ENCODE data around the gene SLC66A1. TPM values are rescaled to one million over a fixed set of nuclear protein-coding genes. Genes with fewer than 3 reads are reported as not detected.

SLC66A1 gene
- total and polyA plus RNA-seq, 4 experiments from 2014 or later: 3.0 to 10.2 (median 6.1) TPM

- intact Hi-C loops (cut with micrococcal nuclease): loop anchor here (5.0 kb wide), 1 partner anchor 176 kb away; the partner anchor contains the start of gene CAPZB
- H3K36me3 ChIP-seq (ENCODE audit: insufficient read depth, low read length): no peaks in the 10 kb centered on the region
- no peaks in the 10 kb centered on the region for H3K9me3 ChIP-seq (ENCODE audit: control insufficient read depth in 1 of 2, low read length in 2 of 2)
- DNase-seq: peak in 2 of 5 donors; percentile 29
- Mint-ChIP-seq H3K27ac (peak overlapping the region; percentile 14 to 91 (median 85)), H3K4me1 (peaks cover 28 to 54% (median 35%) of the 10 kb centered on the region in 4 donors), H3K9me3 (peaks cover 0 to 11% (median 0%) of the 10 kb centered on the region in 8 donors), H3K4me3 (peak overlapping the region; percentile 81 to 95 (median 90)), H3K36me3 (peaks cover 13 to 25% of the 10 kb centered on the region in 2 donors), H3K27me3 (no peaks in the 10 kb centered on the region)
- ChIA-PET POLR2A (ENCODE audit: partially characterized antibody) (interaction anchor here (0.6 to 1.1 kb wide), 3 partner anchors 17 to 397 kb away, joined by 3 to 4 read pairs (median 3); no protein-coding TSS in a partner anchor), CTCF (ENCODE audit: partially characterized antibody) (interaction anchor here (1.3 to 1.5 kb wide), 2 partner anchors 270 to 351 kb away, joined by 3 to 6 read pairs; no protein-coding TSS in a partner anchor)
- H3K27me3 ChIP-seq (ENCODE audit: insufficient read depth, low read length): no peaks in the 10 kb centered on the region
- peak overlapping the region; percentile 70 for H3K27ac ChIP-seq (ENCODE audit: low read depth, low read length)
- peaks cover 34% of the 10 kb centered on the region for H3K4me1 ChIP-seq (ENCODE audit: insufficient read depth, low read length)
- peak overlapping the region; percentile 49 to 91 for H3K4me3 ChIP-seq (ENCODE audit: low read length in 2 of 2)
Observed at GRCh38 chr1:19311503-19311930, 609 bp upstream of the SLC66A1 start.

GRCh38 chr1:19312782-19313635 is 883 bp downstream of the SLC66A1 start:
- no peak for DNase-seq
- POLR2A ChIA-PET (ENCODE audit: partially characterized antibody): interaction anchor here (1.1 to 1.2 kb wide), 2 partner anchors 62 to 78 kb away, joined by 3 to 4 read pairs; partner anchors contain the start of genes EMC1 and MRTO4
- Mint-ChIP-seq H3K27me3 (no peaks in the 10 kb centered on the region), H3K4me3 (peak overlapping the region; percentile 74 to 88 (median 83)), H3K27ac (peak overlapping the region; percentile 60 to 91 (median 79)), H3K4me1 (peaks cover 28 to 50% (median 37%) of the 10 kb centered on the region in 4 donors), H3K9me3 (peaks cover 0 to 11% (median 0%) of the 10 kb centered on the region in 8 donors), H3K36me3 (peaks cover 8 to 15% of the 10 kb centered on the region in 2 donors)
- no peaks in the 10 kb centered on the region for H3K27me3 ChIP-seq (ENCODE audit: insufficient read depth, low read length)
- intact Hi-C loops (cut with micrococcal nuclease): loop anchor here (1.0 to 5.0 kb wide), 2 partner anchors 62 to 174 kb away; partner anchors contain the start of genes CAPZB, EMC1 and MRTO4
- peak overlapping the region; percentile 70 for H3K27ac ChIP-seq (ENCODE audit: low read depth, low read length)
- CTCF ChIA-PET (ENCODE audit: partially characterized antibody): interaction anchor here (1.0 to 1.5 kb wide), 4 partner anchors 8 to 349 kb away, joined by 3 to 6 read pairs (median 4); no protein-coding TSS in a partner anchor
- H3K4me3 ChIP-seq (ENCODE audit: low read length in 2 of 2): peak overlapping the region; percentile 7 to 91
- H3K4me1 ChIP-seq (ENCODE audit: insufficient read depth, low read length): peaks cover 34% of the 10 kb centered on the region
- H3K9me3 ChIP-seq (ENCODE audit: control insufficient read depth in 1 of 2, low read length in 2 of 2): no peaks in the 10 kb centered on the region
- H3K36me3 ChIP-seq (ENCODE audit: insufficient read depth, low read length): no peaks in the 10 kb centered on the region

- no peak for DNase-seq
Observed at GRCh38 chr1:19313636-19313959, 1.5 kb downstream of the SLC66A1 start.

GRCh38 chr1:19313961-19314882 is 2.1 kb downstream of the SLC66A1 start:
- DNase-seq: no peak
- H3K9me3 Mint-ChIP-seq: peaks cover 0 to 11% (median 0%) of the 10 kb centered on the region in 8 donors
- H3K36me3 ChIP-seq (ENCODE audit: insufficient read depth, low read length): no peaks in the 10 kb centered on the region
- ChIA-PET POLR2A (ENCODE audit: partially characterized antibody) (interaction anchor here (0.5 kb wide), 1 partner anchor 63 kb away, joined by 3 read pairs; no protein-coding TSS in a partner anchor), CTCF (ENCODE audit: partially characterized antibody) (interaction anchor here (1.0 kb wide), 1 partner anchor 9 kb away, joined by 3 read pairs; no protein-coding TSS in a partner anchor)
- H3K4me3 Mint-ChIP-seq: peak overlapping the region in 1 of 8 donors; percentile 25
- intact Hi-C loops (cut with micrococcal nuclease): loop anchor here (5.0 kb wide), 1 partner anchor 173 kb away; the partner anchor contains the start of gene CAPZB
- H3K4me1 ChIP-seq (ENCODE audit: insufficient read depth, low read length): peaks cover 34% of the 10 kb centered on the region
- H3K27me3 ChIP-seq (ENCODE audit: insufficient read depth, low read length): no peaks in the 10 kb centered on the region
- peaks cover 11 to 12% of the 10 kb centered on the region in 2 donors for H3K36me3 Mint-ChIP-seq
- peaks cover 22 to 43% (median 34%) of the 10 kb centered on the region in 4 donors for H3K4me1 Mint-ChIP-seq
- H3K27ac Mint-ChIP-seq: peak overlapping the region in 3 of 7 donors; percentile 9 to 71 (median 16)
- H3K27ac ChIP-seq (ENCODE audit: low read depth, low read length): no peak overlapping the region
- no peaks in the 10 kb centered on the region for H3K27me3 Mint-ChIP-seq
- H3K9me3 ChIP-seq (ENCODE audit: control insufficient read depth in 1 of 2, low read length in 2 of 2): no peaks in the 10 kb centered on the region
- H3K4me3 ChIP-seq (ENCODE audit: low read length in 2 of 2): no peak overlapping the region

More at GRCh38 chr1:19313636-19313959, 1.5 kb downstream of the SLC66A1 start:
- no peaks in the 10 kb centered on the region for H3K27me3 ChIP-seq (ENCODE audit: insufficient read depth, low read length)
- intact Hi-C loops (cut with micrococcal nuclease): loop anchor here (5.0 kb wide), 1 partner anchor 174 kb away; the partner anchor contains the start of gene CAPZB
- ChIA-PET POLR2A (ENCODE audit: partially characterized antibody) (no interaction called here), CTCF (ENCODE audit: partially characterized antibody) (interaction anchor here (1.0 kb wide), 1 partner anchor 8 kb away, joined by 3 read pairs; no protein-coding TSS in a partner anchor)
- Mint-ChIP-seq H3K36me3 (peaks cover 10 to 12% of the 10 kb centered on the region in 2 donors), H3K9me3 (peaks cover 0 to 11% (median 0%) of the 10 kb centered on the region in 8 donors), H3K4me1 (peaks cover 28 to 49% (median 38%) of the 10 kb centered on the region in 4 donors), H3K27ac (peak overlapping the region; percentile 9 to 91 (median 72)), H3K4me3 (peak overlapping the region in 7 of 8 donors; percentile 74 to 88 (median 83)), H3K27me3 (no peaks in the 10 kb centered on the region)
- H3K27ac ChIP-seq (ENCODE audit: low read depth, low read length): no peak overlapping the region
- H3K9me3 ChIP-seq (ENCODE audit: control insufficient read depth in 1 of 2, low read length in 2 of 2): no peaks in the 10 kb centered on the region
- peaks cover 34% of the 10 kb centered on the region for H3K4me1 ChIP-seq (ENCODE audit: insufficient read depth, low read length)
- no peaks in the 10 kb centered on the region for H3K36me3 ChIP-seq (ENCODE audit: insufficient read depth, low read length)
- no peak overlapping the region for H3K4me3 ChIP-seq (ENCODE audit: low read length in 2 of 2)

- no peak for DNase-seq
- POLR2A ChIA-PET (ENCODE audit: partially characterized antibody): no interaction called here
- no peaks in the 10 kb centered on the region for H3K9me3 ChIP-seq (ENCODE audit: control insufficient read depth in 1 of 2, low read length in 2 of 2)
- H3K36me3 ChIP-seq (ENCODE audit: insufficient read depth, low read length): no peaks in the 10 kb centered on the region
- no peak overlapping the region for H3K27ac ChIP-seq (ENCODE audit: low read depth, low read length)
- intact Hi-C loops (cut with micrococcal nuclease): no loop called here
- Mint-ChIP-seq H3K4me1 (peaks cover 20 to 36% (median 28%) of the 10 kb centered on the region in 4 donors), H3K27me3 (no peaks in the 10 kb centered on the region), H3K36me3 (peaks cover 9 to 12% of the 10 kb centered on the region in 2 donors), H3K27ac (peak overlapping the region in 2 of 7 donors; percentile 71 to 80), H3K9me3 (peaks cover 0 to 11% (median 0%) of the 10 kb centered on the region in 8 donors), H3K4me3 (peak overlapping the region in 1 of 8 donors; percentile 39)
- H3K4me1 ChIP-seq (ENCODE audit: insufficient read depth, low read length): peaks cover 32% of the 10 kb centered on the region
- H3K27me3 ChIP-seq (ENCODE audit: insufficient read depth, low read length): no peaks in the 10 kb centered on the region
- no peak overlapping the region for H3K4me3 ChIP-seq (ENCODE audit: low read length in 2 of 2)
- CTCF ChIA-PET (ENCODE audit: partially characterized antibody): no interaction called here
Observed at GRCh38 chr1:19315378-19316198, 3.5 kb downstream of the SLC66A1 start.

Data from CD4-positive, alpha-beta memory T cell (primary cell).